ENCODE measurements around the gene CRACDL. TPM values are rescaled to one million over a fixed set of nuclear protein-coding genes. Genes with fewer than 3 reads are reported as not detected.
A peak's percentile ranks its signal among the peaks of the same experiment; 100 is the strongest.

Gene CRACDL
- total RNA-seq, 4 donors from 2014 or later = 5.2 to 10.6 (median 8.1) TPM

DNA sequence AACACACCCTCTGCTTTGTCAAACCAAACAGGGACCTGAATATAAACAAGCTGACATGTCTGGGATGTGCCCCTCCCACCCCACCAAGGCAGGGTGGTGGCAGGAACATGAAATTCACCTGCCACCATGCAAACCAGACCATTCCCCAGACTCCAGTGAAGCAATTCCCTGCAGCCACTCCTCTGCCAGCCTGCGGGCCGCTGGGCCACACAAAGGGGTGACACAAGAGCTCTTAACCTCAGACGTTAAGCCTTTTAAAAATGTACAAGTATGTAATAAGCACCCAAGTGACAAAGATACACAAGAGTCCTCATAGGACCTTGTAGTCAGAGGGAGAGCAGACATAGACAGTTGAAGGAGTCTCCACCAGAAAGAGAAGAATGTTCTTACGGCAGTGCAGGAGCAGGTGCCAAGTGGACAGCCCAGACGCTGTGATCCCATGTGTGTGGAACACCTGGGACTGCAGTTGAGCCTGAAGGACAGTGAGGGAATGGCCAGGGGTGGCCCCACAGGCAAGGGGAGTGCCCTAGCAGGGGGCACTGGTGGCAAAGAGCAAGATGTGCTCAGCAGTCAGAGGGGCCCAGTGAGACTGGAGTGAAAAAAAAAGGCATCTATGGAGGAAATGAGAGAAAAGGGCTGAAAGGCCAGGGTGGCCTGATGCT is 36.9 kb downstream of the CRACDL start:
- TF ChIP-seq CTCF (IDR thresholded peaks at IDR 0.05) = no peak
- no peak for TF ChIP-seq POLR2A (IDR thresholded peaks at IDR 0.05)
- peak; percentile 63 to 71 for DNase-seq

DNA sequence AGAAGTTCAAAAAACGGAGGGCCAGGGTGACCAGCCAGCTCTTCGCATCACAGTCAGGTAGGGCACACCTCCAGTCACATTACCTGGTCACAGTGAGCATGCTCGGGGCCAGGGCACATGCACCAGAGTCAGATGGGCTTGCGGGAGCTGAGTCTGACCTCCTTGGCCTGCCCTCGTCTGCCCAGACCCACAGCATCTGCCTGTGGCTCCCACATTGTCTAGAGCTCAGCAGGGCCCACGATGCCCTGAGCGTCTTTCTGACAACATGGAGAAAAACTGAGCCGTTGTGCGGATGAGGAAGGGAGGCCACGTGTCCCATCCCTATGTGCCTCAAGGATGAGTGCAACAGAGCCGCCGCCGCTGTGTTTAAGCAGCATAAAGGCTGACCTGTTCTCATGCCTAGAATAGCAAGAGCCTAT is 37.6 kb downstream of the CRACDL start:
- no peaks in the 10 kb centered on the region for H3K27me3 ChIP-seq
- DNase-seq = no peak
- intact Hi-C loops (cut with DNase I) = no loop called here

More for the DNA sequence above, 36.9 kb downstream of the CRACDL start:
- H3K4me1 ChIP-seq = peaks cover 7 to 12% of the 10 kb centered on the region in 2 donors
- intact Hi-C loops (cut with DNase I) = no loop called here
- H3K4me3 ChIP-seq (replicated peaks in 1 of 3) = no peak overlapping the region
- WGBS, 2 donors = 39 to 56% methylated on average over 5 of the region's 5 CpGs
- no peaks in the 10 kb centered on the region for H3K9me3 ChIP-seq
- H3K27me3 ChIP-seq = no peaks in the 10 kb centered on the region
- peak overlapping the region in 2 of 3 donors; percentile 34 to 50 for H3K27ac ChIP-seq
- no peaks in the 10 kb centered on the region for H3K36me3 ChIP-seq

GRCh38 chr2:98897746-98898145 is 38.3 kb downstream of the CRACDL start:
- no peak for DNase-seq
- Histone ChIP-seq H3K4me1 (peaks cover 7 to 12% of the 10 kb centered on the region in 2 donors), H3K9me3 (no peaks in the 10 kb centered on the region), H3K36me3 (no peaks in the 10 kb centered on the region), H3K27me3 (no peaks in the 10 kb centered on the region), H3K27ac (no peak overlapping the region), H3K4me3 (replicated peaks in 1 of 3) (no peak overlapping the region)
- WGBS, 2 donors = 86 to 92% methylated on average over 4 of the region's 4 CpGs
- TF ChIP-seq POLR2A (IDR thresholded peaks at IDR 0.05) = no peak
- no peak for TF ChIP-seq CTCF (IDR thresholded peaks at IDR 0.05)
- intact Hi-C loops (cut with DNase I) = no loop called here

More for the DNA sequence above, 37.6 kb downstream of the CRACDL start:
- Histone ChIP-seq H3K9me3 (no peaks in the 10 kb centered on the region), H3K4me1 (peaks cover 7 to 12% of the 10 kb centered on the region in 2 donors), H3K4me3 (replicated peaks in 1 of 3) (no peak overlapping the region), H3K36me3 (no peaks in the 10 kb centered on the region), H3K27ac (peak overlapping the region in 1 of 3 donors; percentile 50)
- no peak for TF ChIP-seq POLR2A (IDR thresholded peaks at IDR 0.05)
- no peak for TF ChIP-seq CTCF (IDR thresholded peaks at IDR 0.05)
- 89% methylated on average over 8 to 13 of the region's 13 CpGs for WGBS, 2 donors

- 83 to 85% methylated on average over 9 of the region's 9 CpGs for WGBS, 2 donors
- Histone ChIP-seq H3K9me3 (no peaks in the 10 kb centered on the region), H3K4me3 (replicated peaks in 1 of 3) (no peak overlapping the region), H3K4me1 (peaks cover 7 to 12% of the 10 kb centered on the region in 2 donors), H3K27ac (no peak overlapping the region), H3K27me3 (no peaks in the 10 kb centered on the region), H3K36me3 (no peaks in the 10 kb centered on the region)
- no peak for TF ChIP-seq POLR2A (IDR thresholded peaks at IDR 0.05)
- TF ChIP-seq CTCF (IDR thresholded peaks at IDR 0.05) = no peak
- no peak for DNase-seq
- intact Hi-C loops (cut with DNase I) = no loop called here
Observed at GRCh38 chr2:98896944-98897343, 39.1 kb downstream of the CRACDL start.

GRCh38 chr2:98896416-98896815 is 39.6 kb downstream of the CRACDL start:
- H3K27ac ChIP-seq = no peak overlapping the region
- H3K9me3 ChIP-seq = no peaks in the 10 kb centered on the region
- TF ChIP-seq CTCF (IDR thresholded peaks at IDR 0.05) (no peak), POLR2A (IDR thresholded peaks at IDR 0.05) (no peak)
- H3K36me3 ChIP-seq = no peaks in the 10 kb centered on the region
- 64% methylated on average over 2 of the region's 2 CpGs for WGBS, 2 donors
- H3K4me1 ChIP-seq = peaks cover 7 to 12% of the 10 kb centered on the region in 2 donors
- H3K27me3 ChIP-seq = no peaks in the 10 kb centered on the region
- no peak for DNase-seq
- no peak overlapping the region for H3K4me3 ChIP-seq (replicated peaks in 1 of 3)
- intact Hi-C loops (cut with DNase I) = no loop called here
